ENCODE data around the gene TTC4. TPM values are rescaled to one million over a fixed set of nuclear protein-coding genes. Genes with fewer than 3 reads are reported as not detected.

TTC4 gene
- total RNA-seq, 1 donor from 2014 or later = 18.8 TPM

DNA sequence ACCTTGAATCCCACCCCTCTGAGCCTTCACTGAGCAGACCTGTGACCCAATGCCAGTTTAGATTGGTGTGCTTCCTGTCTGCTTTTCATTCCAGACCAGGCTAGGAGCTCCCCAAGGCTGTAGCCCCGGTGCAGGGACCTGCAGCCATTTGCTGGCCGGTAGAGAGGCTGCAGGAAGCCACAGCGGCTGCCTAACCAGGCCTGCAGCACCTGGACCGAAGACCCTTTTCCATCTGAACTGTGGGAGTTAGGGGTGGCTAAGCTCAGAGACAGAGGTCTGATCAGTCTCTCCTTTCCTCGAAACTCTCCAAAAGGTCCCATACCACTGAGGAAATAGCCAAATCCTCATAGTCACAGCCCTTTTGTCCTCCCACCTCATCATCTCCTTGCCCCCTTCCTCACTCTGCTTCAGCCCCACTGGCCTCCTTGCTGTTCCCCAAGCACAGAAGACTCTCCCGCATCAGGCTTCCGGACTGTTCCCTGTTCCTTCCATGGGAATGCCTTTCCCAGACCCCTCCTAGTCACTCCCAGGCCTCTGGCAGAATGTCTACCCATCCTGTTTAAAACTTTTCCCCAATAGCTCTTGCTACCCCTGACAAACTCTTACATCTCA lies 674 bp upstream of the TTC4 start:
- H2AFZ ChIP-seq (ENCODE audit: low read depth, low read length) = peak overlapping the region; percentile 88
- DNase-seq (ENCODE audit: low read depth) (no peak), FAIRE-seq (no peak)
- Mint-ChIP-seq H3K4me1 (ENCODE audit: low read depth, unreplicated experiment) (peaks cover 6% of the 10 kb centered on the region), H3K27me3 (ENCODE audit: low read depth, unreplicated experiment) (peaks cover 31% of the 10 kb centered on the region), H3K27ac (ENCODE audit: unreplicated experiment) (no peak overlapping the region), H3K4me3 (ENCODE audit: unreplicated experiment) (peak overlapping the region; percentile 95), H3K36me3 (ENCODE audit: low read depth, unreplicated experiment) (no peaks in the 10 kb centered on the region), H3K9me3 (ENCODE audit: unreplicated experiment) (no peaks in the 10 kb centered on the region)
- H3K4me3 ChIP-seq (ENCODE audit: insufficient read depth, low read depth, low read length) = peak overlapping the region; percentile 80
- H3K36me3 ChIP-seq (ENCODE audit: insufficient read depth, low read length) = peaks cover 7% of the 10 kb centered on the region
- H3K9me3 ChIP-seq (ENCODE audit: insufficient read depth, low read depth, low read length) = no peaks in the 10 kb centered on the region
- peaks cover 7% of the 10 kb centered on the region for H3K4me1 ChIP-seq (ENCODE audit: insufficient read depth, low read length)
- H3K4me2 ChIP-seq (ENCODE audit: low read length) = peak overlapping the region; percentile 88
- peak overlapping the region; percentile 91 for H3K9ac ChIP-seq (ENCODE audit: low read length)
- no peak overlapping the region for H3K27ac ChIP-seq (ENCODE audit: low read depth, low read length)
- peaks cover 34% of the 10 kb centered on the region for H3K79me2 ChIP-seq (ENCODE audit: insufficient read depth, low read length)
- TF ChIP-seq, protein P1, sequence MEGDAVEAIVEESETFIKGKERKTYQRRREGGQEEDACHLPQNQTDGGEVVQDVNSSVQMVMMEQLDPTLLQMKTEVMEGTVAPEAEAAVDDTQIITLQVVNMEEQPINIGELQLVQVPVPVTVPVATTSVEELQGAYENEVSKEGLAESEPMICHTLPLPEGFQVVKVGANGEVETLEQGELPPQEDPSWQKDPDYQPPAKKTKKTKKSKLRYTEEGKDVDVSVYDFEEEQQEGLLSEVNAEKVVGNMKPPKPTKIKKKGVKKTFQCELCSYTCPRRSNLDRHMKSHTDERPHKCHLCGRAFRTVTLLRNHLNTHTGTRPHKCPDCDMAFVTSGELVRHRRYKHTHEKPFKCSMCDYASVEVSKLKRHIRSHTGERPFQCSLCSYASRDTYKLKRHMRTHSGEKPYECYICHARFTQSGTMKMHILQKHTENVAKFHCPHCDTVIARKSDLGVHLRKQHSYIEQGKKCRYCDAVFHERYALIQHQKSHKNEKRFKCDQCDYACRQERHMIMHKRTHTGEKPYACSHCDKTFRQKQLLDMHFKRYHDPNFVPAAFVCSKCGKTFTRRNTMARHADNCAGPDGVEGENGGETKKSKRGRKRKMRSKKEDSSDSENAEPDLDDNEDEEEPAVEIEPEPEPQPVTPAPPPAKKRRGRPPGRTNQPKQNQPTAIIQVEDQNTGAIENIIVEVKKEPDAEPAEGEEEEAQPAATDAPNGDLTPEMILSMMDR (IDR thresholded peaks at IDR 0.05; ENCODE audit: insufficient read depth, low read depth, low read length) = no peak
- no peak for TF ChIP-seq EZH2 (IDR thresholded peaks at IDR 0.05; ENCODE audit: insufficient read depth, low read length)
- H4K20me1 ChIP-seq (ENCODE audit: insufficient read depth, low read length) = no peaks in the 10 kb centered on the region
- H3K27me3 ChIP-seq (ENCODE audit: insufficient read depth, low read length) = peaks cover 2% of the 10 kb centered on the region

DNA sequence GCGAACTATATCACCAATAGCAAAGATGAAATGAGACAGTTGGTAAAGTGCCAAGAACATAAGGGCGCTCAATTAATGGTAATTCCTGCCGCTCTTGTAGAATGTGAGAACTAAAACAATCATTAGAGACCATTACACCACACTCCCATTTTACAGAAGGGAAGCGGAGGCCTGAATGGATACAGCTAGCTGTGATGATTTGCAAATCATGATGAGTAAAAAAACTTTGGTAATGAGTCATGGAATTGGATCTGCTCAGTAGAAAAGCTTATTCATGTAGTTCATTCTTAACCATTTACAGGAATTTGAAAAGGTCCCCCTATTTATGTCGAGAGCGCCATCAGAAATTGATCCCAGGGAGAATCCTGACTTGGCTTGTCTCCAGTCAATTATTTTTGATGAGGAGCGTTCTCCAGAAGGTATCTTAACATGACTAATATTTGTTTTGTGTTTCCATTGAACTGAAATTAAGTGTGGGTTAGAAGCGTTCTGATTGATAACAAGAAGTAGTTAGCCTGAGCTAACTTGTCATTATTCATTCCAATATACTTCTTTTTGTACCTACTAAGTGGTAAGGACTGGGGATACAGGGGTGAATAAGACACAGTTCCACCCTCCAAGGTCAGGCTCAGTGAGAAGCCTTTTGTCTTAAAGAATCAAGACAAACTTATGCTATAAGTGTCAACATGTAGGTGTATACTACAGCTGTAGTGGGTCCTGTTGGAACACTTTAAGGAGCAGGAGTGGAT lies 812 bp downstream of the TTC4 start:
- no peaks in the 10 kb centered on the region for H3K9me3 Mint-ChIP-seq (ENCODE audit: unreplicated experiment)
- DNase-seq (ENCODE audit: low read depth) (peak; percentile 73), FAIRE-seq (no peak)
- H3K27ac Mint-ChIP-seq (ENCODE audit: unreplicated experiment) = peak overlapping the region; percentile 77
- peaks cover 7% of the 10 kb centered on the region for H3K4me1 ChIP-seq (ENCODE audit: insufficient read depth, low read length)
- peak overlapping the region; percentile 88 for H2AFZ ChIP-seq (ENCODE audit: low read depth, low read length)
- peaks cover 18% of the 10 kb centered on the region for H3K27me3 Mint-ChIP-seq (ENCODE audit: low read depth, unreplicated experiment)
- H3K4me1 Mint-ChIP-seq (ENCODE audit: low read depth, unreplicated experiment) = peaks cover 6% of the 10 kb centered on the region
- peak overlapping the region; percentile 88 for H3K4me2 ChIP-seq (ENCODE audit: low read length)
- peaks cover 8% of the 10 kb centered on the region for H3K36me3 ChIP-seq (ENCODE audit: insufficient read depth, low read length)
- H3K4me3 Mint-ChIP-seq (ENCODE audit: unreplicated experiment) = peak overlapping the region; percentile 95
- H3K4me3 ChIP-seq (ENCODE audit: insufficient read depth, low read depth, low read length) = peak overlapping the region; percentile 80
- H3K9me3 ChIP-seq (ENCODE audit: insufficient read depth, low read depth, low read length) = no peaks in the 10 kb centered on the region
- H4K20me1 ChIP-seq (ENCODE audit: insufficient read depth, low read length) = peaks cover under 1% of the 10 kb centered on the region
- peak overlapping the region; percentile 91 for H3K9ac ChIP-seq (ENCODE audit: low read length)
- H3K27ac ChIP-seq (ENCODE audit: low read depth, low read length) = peak overlapping the region; percentile 94
- peaks cover 34% of the 10 kb centered on the region for H3K79me2 ChIP-seq (ENCODE audit: insufficient read depth, low read length)
- TF ChIP-seq, protein P1 (IDR thresholded peaks at IDR 0.05; ENCODE audit: insufficient read depth, low read depth, low read length) = no peak
- TF ChIP-seq EZH2 (IDR thresholded peaks at IDR 0.05; ENCODE audit: insufficient read depth, low read length) = no peak
- H3K27me3 ChIP-seq (ENCODE audit: insufficient read depth, low read length) = no peaks in the 10 kb centered on the region
- H3K36me3 Mint-ChIP-seq (ENCODE audit: low read depth, unreplicated experiment) = no peaks in the 10 kb centered on the region

DNA sequence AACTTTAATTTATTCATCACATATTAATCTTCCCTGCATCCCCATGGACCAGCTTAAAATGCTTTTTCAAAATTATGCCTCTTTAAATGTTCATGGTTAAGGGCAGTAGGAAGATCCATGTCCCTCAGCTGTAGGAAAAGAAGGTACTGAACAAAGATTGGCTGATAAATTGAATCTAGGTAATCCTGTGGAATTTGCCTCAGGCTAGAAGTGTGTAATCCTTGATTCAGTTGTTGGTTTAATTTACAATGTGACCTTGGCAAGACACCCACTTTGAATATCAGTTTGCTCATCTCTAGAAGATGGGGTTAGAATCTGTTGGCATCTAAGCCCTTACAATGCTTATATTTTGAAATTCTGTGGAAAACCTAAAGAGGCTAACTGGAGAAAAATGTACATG lies 6.1 kb downstream of the TTC4 start:
- Histone ChIP-seq H3K4me2 (ENCODE audit: low read length) (no peak overlapping the region), H3K9ac (ENCODE audit: low read length) (no peak overlapping the region), H3K4me3 (ENCODE audit: insufficient read depth, low read depth, low read length) (no peak overlapping the region), H4K20me1 (ENCODE audit: insufficient read depth, low read length) (peaks cover 3% of the 10 kb centered on the region), H3K27ac (ENCODE audit: low read depth, low read length) (no peak overlapping the region), H3K79me2 (ENCODE audit: insufficient read depth, low read length) (peaks cover 24% of the 10 kb centered on the region), H2AFZ (ENCODE audit: low read depth, low read length) (no peak overlapping the region), H3K4me1 (ENCODE audit: insufficient read depth, low read length) (peaks cover 4% of the 10 kb centered on the region), H3K27me3 (ENCODE audit: insufficient read depth, low read length) (no peaks in the 10 kb centered on the region), H3K9me3 (ENCODE audit: insufficient read depth, low read depth, low read length) (no peaks in the 10 kb centered on the region), H3K36me3 (ENCODE audit: insufficient read depth, low read length) (peaks cover 48% of the 10 kb centered on the region)
- FAIRE-seq = no peak
- H3K4me1 Mint-ChIP-seq (ENCODE audit: low read depth, unreplicated experiment) = no peaks in the 10 kb centered on the region
- peaks cover 33% of the 10 kb centered on the region for H3K36me3 Mint-ChIP-seq (ENCODE audit: low read depth, unreplicated experiment)
- TF ChIP-seq, protein P1 (IDR thresholded peaks at IDR 0.05; ENCODE audit: insufficient read depth, low read depth, low read length) = no peak
- no peak for TF ChIP-seq EZH2 (IDR thresholded peaks at IDR 0.05; ENCODE audit: insufficient read depth, low read length)
- peaks cover 15% of the 10 kb centered on the region for H3K9me3 Mint-ChIP-seq (ENCODE audit: unreplicated experiment)
- no peak overlapping the region for H3K27ac Mint-ChIP-seq (ENCODE audit: unreplicated experiment)
- H3K4me3 Mint-ChIP-seq (ENCODE audit: unreplicated experiment) = no peak overlapping the region
- H3K27me3 Mint-ChIP-seq (ENCODE audit: low read depth, unreplicated experiment) = no peaks in the 10 kb centered on the region
- DNase-seq (ENCODE audit: low read depth) = no peak
